Renal cortical epithelial cell (primary cell): ENCODE measurements around the gene AXL. TPM values are rescaled to one million over a fixed set of nuclear protein-coding genes. Genes with fewer than 3 reads are reported as not detected.
"Not testable (repeated sequence)": the region's sequence is repeated elsewhere in the genome, so short reads cannot be mapped to it uniquely, and the experiment has no call there.

Experiments used
- DNase-seq: peaks from one replicate; pipeline ENCODE4 v3.0.0-alpha.2; 2011; ENCODE audit warnings: low read depth
- total RNA-seq: library from RNA; depleted of rRNA; stranded (reverse); fragments of >200 nt; gene quantifications from 2 replicates; pipeline ENCODE4 v1.2.3, GENCODE V29; 2014

The AXL gene
- 151 and 220 TPM in 2 replicates for total RNA-seq

DNA sequence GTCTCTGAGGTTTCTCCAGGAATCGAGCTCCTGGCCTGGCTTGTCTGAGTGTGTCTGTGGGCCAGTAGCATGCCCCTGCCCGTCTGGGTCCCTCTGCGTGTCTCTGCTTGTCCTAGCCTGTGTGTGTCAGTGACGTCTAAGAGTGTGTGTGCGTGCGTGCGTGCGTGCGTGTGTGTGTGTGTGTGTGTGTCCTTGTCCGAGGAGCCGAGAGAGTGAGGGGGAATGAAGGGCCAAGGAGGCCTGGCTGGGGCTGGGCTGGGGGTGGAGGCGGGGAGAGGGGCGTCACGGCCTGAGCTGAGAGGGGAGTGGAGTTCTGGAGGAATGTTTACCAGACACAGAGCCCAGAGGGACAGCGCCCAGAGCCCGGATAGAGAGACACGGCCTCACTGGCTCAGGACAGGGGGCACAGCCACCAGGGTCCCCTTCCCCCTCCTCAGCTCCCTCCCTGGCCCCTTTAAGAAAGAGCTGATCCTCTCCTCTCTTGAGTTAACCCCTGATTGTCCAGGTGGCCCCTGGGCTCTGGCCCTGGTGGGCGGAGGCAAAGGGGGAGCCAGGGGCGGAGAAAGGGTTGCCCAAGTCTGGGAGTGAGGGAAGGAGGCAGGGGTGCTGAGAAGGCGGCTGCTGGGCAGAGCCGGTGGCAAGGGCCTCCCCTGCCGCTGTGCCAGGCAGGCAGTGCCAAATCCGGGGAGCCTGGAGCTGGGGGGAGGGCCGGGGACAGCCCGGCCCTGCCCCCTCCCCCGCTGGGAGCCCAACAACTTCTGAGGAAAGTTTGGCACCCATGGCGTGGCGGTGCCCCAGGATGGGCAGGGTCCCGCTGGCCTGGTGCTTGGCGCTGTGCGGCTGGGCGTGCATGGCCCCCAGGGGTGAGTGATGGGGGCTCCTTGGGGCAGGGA, at the start of gene AXL:
Gene AXL, plus strand, starts transcription at position 609 of the 893 bp plus-strand sequence. Its CDS starts 170 bp downstream, at position 779.
- peak; percentile 59 for DNase-seq

DNA sequence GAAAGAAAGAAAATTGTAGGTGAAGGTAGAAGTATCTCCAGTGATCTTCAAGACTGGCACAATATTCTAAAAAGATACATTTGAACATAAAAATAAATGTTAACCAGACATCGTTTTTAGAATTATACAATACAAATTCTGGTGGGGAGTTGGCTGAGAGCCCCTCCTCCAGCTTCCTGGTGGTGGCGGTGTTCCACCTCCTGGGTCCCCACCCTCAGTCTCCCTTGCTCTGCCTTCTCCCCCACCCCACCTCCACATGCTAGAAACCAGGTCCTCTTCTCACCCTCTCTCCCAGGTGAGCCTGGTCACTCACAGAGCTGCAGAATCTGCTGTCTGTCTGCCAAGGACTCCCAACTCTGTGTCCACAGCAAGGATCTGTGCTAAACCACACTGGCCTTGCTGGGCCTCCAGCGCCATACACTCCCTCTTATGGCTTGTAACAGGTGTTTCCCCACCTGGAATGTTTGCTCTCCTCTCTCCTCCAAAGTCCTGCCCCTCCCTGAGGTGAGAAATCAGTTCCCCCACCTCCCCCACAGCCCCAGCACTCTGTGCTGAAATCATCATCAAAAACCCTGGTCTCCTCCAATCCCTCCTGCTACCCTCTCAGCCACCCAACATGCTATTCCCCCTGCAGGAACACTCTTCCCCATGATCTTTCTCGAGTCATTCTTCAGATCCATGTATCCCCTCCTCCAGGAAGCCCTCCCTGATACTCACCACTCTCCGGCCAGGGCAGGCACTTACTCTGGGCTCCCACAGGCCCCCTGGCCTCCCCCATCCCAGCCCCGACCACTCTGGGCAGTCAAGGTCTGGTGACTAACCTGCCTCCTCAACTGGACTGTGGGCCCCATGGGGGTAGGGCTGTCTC, 46.5 kb upstream of the AXL start:
- no peak for DNase-seq

DNA sequence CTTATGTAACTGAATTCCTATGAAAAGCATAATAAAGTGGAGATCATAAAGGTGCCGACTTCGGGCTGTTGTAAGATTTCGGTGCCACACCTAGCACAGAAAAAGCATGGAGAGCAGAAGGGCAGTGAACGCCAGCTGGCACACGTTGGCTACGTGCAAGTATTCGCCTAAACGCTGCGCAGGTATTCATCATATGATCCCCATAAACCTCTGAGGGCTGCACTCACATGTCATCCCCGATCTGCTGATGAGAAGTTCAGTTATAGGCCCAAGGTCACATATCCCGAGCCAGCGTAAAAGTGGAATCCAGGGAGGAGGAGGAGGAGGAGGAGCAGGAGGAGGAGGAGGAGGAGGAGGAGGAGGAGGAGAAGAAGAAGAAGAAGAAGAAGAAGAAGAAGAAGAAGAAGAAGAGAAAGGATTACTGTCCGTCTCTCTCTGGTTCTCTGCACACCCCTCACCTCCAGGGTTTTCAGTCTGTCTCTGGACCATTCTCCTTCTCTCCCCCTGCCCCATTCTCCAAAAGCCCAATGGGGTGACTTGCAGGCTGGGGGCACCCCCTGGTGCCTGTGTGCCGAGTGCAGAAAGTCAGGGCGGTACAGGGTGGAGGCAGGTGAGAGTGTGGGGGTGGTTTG, 44.6 kb upstream of the AXL start:
- no peak for DNase-seq

DNA sequence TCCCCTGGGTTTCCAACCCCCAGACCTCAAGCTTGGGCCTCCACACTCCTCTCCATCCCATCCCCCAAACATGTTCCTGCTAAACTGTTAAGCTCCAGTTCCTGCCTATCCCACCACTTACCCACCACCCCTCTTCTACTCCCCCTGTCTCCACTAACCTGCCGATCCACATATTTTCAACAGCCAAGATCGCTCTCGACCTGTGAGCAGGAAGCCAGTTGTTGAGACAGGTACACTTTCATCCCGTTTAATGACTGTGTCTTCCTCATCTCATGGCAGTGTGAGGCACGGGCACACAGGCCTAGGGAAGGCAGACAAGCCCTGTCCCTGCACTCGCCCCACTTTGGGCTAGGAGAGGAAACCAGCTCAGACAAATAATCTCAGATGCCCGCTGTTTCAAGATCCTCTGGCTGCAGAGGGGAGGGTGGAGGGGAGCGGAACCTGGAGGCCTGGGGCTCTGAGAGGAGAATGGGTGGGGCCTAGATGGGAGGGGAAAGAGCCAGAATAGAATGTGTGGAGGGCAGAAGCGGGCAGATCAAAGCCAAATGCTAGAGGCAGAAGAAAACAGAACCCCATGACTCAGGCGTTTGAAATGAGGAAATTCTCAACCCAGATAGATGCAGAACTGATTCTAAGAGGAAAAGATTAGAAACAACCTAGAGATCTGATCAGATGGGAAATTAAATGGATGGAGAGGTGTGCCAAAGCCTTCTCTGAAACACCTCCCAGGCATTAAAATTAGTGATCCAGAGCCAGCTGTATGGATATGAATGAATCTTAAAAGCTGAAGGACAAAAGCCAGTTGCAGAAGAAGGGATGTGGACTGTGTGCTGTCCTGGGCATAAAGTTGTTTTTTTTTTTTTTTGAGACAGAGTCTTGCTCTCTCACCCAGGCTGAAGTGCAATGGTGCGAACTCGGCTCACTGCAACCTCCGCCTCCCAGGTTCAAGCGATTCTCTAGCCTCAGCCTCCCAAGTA, 42.9 kb upstream of the AXL start:
- peak; percentile 94 for DNase-seq

DNA sequence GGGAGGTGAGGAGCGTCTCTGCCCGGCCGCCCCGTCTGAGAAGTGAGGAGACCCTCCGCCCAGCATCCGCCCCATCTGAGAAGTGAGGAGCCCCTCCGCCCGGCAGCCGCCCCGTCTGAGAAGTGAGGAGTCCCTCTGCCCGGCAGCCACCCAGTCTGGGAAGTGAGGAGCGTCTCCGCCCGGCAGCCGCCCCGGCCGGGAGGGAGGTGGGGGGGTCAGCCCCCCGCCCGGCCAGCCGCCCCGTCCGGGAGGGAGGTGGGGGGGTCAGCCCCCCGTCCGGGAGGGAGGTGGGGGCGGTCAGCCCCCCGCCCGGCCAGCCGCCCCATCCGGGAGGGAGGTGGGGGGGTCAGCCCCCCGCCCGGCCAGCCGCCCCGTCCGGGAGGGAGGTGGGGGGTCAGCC, 38.9 kb upstream of the AXL start:
- DNase-seq = not testable (repeated sequence)

DNA sequence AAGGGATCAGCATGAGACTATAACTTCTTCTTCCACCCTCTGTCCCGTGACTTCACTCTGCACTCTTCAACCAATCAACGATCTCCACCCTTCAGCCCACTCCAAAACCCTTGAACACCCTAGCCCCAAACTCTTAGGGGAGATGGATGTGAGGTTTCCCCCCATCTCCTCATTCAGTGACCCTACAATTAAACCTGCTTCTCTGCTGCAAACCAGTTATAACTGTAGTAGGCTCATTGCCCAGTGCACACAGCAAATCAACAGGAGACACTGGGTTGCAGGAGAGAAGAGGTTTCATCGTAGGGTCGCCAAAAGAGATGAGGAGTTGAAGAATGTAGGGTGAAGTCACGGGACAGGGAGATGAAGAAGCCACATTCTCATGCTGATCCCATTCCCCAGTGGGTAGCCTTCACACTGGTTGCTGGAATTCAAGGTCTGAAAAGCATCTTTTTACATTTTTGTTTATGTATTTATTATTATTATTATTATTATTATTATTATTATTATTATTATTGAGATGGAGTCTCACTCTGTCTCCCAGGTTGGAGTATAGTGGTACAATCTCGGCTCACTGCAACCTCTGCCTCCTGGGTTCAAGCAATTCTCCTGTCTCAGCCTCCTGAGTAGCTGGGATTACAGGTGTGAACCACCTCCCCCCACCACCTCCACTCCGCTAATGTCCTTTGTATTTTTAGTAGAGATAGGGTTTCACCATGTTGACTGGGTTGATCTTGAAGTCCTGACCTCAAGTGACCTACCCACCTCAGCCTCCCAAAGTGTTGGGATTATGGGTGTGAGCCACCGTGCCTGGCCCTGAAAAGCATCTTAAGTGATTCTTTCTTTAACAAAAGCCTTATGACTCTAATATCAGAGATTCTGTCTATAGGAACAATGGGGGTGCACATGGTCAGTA, 31.8 kb upstream of the AXL start:
- no peak for DNase-seq

DNA sequence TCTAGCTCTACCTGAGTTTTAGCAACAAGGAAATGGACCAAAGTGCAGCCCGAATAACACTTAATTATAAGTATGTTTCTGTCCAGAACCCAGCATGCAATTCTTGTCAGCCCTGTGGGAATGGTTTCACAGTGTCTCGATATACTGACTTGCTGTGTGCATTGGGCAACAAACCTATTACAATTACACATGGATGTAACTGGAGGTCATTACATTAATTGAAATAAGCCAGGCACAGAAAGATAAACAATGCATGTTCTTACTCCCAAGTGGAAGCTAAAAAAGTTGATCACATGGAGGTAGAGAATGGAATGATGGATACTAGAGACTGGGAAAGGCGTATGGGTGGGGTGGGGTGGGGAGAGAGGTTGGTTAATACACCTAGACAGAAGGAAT, 31.1 kb upstream of the AXL start:
- no peak for DNase-seq

DNA sequence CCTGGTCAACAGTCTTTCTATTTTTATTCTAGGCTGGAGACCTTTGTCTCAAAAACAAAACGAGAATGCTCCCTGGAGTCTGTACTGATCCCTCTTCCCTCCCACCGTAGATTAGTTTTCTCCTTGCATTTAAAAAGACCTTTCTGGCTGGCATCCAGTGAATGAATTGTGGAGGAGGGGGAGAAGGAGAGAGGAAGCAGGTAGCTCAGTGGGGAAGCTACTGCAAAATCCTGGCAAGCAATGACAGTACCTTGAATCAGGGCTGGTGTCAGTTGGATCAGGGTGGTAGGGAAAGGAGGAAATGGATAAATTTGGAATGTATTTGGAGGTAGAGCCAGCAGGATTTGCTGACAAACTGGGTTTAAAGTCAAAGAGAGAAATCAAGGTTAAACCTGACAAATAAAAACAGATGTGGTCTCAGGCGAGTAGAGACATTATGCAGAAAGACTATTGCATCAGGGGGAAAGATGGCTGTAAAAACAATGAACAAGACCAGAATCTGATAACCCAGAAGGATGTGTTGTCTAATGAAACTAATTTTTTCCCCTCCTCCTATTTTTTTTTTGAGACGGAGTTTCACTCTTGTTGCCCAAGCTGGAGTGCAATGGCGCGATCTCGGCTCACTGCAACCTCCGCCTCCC, 29.5 kb upstream of the AXL start:
- DNase-seq = no peak

DNA sequence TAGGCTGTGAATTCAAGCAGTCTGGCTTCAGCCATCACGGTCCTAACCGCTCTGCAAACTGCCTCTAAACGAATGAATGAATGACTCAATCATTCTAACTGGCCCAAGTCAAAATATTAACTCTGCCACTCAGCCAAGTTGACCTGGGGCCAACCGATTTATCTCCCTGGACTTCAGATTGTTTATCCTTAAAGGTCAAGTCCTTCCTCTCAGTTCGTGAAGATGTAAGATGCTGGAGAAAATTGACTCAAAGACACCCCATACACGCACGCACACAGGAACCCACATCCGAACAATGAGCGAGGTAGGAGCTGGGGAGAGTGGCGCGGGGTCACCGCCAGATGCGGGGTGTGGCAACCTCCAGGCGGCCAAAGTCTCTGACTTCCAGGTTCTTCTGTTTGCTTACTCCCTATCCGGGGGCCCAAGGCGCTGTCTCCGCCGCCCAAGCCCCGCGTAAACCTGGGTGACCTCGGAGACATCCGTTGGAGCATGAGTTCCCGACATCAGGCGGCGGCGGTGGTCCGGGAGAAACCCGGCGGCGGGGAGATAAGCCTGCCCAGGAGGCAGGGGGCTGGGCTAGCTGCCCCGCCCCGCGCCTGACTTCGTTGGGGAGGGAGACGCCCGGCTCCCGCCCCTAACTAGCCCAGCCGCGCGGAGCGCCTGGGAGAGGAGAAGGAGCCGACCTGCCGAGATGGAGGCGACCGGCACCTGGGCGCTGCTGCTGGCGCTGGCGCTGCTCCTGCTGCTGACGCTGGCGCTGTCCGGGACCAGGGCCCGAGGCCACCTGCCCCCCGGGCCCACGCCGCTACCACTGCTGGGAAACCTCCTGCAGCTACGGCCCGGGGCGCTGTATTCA, 26.2 kb upstream of the AXL start, which contains the start of gene CYP2S1:
Gene CYP2S1, plus strand, starts transcription at position 646 of the 856 bp plus-strand sequence. Its CDS starts 46 bp downstream, at position 692.
- DNase-seq = no peak

DNA sequence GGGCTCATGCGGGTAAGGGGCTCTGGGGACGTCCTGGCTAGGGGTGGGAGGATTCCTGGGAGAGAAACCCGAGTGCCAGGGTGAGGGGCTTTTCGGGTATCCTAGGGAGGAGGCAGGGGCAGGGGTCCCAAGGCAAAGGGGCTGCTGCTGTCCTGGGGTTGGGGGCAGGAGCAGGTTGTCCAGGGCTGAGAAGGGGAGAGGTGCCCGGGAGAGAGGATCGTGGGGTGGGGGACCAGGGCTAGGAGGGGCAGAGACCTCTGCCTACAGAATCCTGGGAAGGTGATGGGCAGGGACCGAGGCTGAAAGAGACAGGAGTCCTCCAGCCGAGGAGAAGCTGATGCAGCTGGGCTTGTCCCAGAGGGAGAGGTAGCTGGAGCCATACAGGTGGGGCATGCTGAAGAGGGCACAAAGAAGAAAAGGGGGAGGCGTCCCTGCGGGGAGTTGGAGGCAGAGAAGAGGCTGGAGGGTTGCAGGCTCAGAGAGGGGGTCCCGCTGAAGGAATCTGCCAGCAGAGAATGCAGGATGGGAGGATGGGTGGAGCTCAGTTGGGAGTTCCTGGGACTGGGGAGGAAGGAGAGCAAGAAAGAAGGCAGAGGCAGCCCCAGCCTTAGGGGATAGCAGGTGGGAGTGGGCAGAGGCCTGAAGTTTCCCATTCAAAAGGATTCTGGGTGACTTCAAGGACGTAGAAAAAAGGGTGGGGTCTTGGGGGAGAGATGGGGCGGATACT, 25.4 kb upstream of the AXL start:
- no peak for DNase-seq

DNA sequence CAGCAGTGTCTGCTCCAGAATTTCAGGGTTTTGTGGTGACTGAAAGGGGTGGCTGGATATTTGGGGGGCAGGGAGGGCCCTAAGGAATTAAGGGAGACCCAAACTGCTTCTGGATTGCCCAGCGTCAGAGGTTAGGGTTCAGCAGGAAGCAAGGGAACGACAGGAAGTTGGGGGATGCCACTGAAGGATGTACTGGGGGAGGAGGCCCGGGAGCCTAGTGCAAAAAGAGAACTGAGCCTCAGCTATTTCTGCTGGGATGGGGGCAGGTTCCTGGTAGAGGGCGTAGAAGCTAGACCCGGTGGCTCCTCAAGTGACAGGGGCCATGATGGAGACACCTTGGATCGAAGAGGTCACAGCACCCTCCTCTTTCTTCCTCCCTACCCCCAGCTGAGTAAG, 24.9 kb upstream of the AXL start:
- no peak for DNase-seq

DNA sequence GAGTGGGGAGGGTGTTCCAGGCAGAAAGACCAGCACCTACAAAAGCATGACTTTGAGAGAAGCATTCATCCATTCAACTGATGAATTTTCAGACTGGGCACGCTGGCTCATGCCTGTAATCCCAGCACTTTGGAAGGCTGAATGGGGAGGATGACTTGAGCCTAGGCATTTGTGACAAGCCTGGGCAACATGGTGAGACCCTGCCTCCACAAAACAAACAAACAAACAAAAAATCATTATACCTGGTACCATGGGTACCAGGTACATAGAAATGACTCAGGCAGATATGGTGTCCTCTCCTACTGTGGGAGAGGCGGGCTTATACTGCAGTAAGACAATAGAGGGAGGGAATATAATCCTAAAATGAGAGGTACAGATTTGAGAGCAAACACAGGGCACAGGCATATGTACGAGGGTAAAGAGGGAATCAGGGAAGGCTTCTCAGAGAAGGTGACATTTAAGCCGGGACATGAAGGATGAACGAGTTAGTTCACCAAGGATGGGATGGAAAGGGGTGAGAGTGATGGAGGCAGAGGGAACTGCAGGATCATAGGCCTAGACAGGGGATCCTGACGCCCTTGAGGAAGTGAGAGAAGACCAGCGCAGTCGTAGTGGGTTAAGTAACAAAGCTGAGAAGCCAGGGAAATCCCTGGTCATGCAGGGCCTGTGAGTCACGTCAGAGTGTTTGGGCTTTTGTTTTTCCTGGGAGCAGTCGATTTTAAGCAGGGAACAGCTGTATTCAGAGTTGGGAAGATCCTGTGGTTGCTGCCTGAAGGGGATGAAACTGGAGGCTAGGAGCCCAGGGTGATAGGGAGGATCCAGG, 23.1 kb upstream of the AXL start:
- DNase-seq = no peak

DNA sequence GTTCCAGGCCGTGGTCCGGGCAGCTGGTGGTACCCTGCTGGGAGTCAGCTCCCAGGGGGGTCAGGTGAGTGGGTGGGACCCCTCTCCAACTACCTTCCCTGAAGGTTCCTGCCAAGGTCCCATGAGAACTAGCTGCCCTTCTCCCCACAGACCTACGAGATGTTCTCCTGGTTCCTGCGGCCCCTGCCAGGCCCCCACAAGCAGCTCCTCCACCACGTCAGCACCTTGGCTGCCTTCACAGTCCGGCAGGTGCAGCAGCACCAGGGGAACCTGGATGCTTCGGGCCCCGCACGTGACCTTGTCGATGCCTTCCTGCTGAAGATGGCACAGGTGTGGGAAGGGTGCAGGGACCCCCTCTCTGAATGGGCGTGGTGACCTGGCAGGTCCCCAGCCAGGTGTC, 20.5 kb upstream of the AXL start:
- no peak for DNase-seq

DNA sequence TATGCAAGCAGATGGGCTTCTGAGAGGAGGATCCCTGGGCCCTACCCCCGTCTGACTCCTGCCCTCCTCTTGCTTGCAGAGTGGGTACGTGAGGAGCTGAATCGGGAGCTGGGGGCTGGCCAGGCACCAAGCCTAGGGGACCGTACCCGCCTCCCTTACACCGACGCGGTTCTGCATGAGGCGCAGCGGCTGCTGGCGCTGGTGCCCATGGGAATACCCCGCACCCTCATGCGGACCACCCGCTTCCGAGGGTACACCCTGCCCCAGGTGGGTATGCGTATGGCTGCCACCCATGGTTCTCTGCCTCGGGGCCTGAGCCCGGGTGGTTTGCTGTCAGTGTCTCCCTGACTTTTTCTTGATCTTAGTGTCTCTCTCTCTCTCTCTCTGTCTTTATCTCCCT, 15.7 kb upstream of the AXL start:
- no peak for DNase-seq

DNA sequence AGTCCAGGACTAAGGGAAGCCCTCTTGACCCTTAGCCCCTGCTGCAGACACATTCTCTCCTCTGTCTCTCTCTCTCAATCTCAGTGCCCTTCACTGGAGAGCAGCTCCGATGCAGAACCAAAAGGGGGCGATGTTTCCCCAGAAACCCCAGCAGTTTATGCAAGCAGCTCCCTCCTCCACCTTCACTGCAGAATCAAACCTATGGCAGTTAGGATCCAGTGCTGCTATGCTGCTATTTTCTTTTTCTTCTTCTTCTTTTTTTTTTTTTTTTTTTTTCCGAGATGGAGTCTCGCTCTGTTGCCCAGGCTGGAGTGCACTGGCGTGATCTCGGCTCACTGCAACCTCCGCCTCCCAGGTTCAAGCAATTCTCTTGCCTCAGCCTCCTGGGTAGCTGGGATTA, 14.7 kb upstream of the AXL start:
- DNase-seq = peak; percentile 81

DNA sequence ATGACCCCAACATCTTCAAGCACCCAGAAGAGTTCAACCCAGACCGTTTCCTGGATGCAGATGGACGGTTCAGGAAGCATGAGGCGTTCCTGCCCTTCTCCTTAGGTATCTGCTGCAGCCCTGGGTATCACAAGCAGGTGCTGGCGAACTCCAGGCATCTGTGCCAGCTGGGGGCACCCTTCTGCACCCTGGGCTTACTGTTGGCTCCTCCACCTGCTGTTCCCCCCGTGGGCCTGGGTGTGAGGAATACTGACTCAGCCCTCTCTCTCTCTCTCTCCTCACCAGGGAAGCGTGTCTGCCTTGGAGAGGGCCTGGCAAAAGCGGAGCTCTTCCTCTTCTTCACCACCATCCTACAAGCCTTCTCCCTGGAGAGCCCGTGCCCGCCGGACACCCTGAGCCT, 13.0 kb upstream of the AXL start:
- DNase-seq = peak; percentile 36

DNA sequence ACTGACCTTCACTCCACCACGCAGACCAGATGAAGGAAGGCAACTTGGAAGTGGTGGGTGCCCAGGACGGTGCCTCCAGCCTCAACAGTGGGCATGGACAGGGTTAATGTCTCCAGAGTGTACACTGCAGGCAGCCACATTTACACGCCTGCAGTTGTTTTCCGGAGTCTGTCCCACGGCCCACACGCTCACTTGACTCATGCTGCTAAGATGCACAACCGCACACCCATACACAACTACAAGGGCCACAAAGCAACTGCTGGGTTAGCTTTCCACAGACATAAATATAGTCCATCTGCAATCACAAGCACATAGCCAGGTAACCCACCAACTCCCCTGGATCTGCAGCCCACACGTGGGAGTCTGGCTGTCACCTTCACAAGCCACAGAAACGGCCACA, 12.6 kb upstream of the AXL start:
- DNase-seq = no peak
